Measurements from ENCODE around the gene ATP6V0C. TPM values are rescaled to one million over a fixed set of nuclear protein-coding genes. Genes with fewer than 3 reads are reported as not detected.

The ATP6V0C gene
- total and polyA plus RNA-seq, 4 donors: 67.9 to 119 (median 112) TPM

DNA sequence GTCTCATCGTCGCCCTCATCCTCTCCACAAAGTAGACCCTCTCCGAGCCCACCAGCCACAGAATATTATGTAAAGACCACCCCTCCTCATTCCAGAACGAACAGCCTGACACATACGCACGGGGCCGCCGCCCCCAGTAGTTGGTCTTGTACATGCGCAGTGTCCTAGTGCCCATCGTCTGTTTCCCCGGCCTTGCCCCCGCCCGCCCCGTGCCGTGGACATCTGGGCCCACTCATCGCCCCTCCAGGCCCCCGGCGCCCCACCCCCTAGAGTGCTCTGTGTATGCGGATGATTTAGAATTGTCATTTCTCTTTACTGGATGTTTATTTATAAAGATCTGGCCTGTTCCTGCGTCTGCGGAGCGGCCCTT, 5.9 kb downstream of the ATP6V0C start:
- Histone ChIP-seq H3K9me3 (ENCODE audit: control insufficient read depth, low read length) (no peaks in the 10 kb centered on the region), H3K4me3 (ENCODE audit: low read length in 2 of 2) (no peak overlapping the region), H3K27ac (ENCODE audit: low read depth in 1 of 2, low read length in 2 of 2) (peak overlapping the region; percentile 30 to 55), H3K27me3 (ENCODE audit: control insufficient read depth in 1 of 2, insufficient read depth in 2 of 2, low read length in 1 of 2) (no peaks in the 10 kb centered on the region), H3K36me3 (ENCODE audit: control insufficient read depth in 1 of 2, insufficient read depth in 2 of 2, low read length in 1 of 2) (no peaks in the 10 kb centered on the region), H3K4me1 (ENCODE audit: control insufficient read depth in 1 of 2, insufficient read depth in 2 of 2, low read length in 2 of 2) (no peaks in the 10 kb centered on the region)
- DNase-seq: peak in 1 of 2 donors; percentile 59
- intact Hi-C loops (cut with DNase I): no loop called here
- ATAC-seq (ENCODE audit: low FRiP score): peak; percentile 3
- WGBS, 2 donors: 46 to 49% methylated on average over 22 of the region's 22 CpGs

DNA sequence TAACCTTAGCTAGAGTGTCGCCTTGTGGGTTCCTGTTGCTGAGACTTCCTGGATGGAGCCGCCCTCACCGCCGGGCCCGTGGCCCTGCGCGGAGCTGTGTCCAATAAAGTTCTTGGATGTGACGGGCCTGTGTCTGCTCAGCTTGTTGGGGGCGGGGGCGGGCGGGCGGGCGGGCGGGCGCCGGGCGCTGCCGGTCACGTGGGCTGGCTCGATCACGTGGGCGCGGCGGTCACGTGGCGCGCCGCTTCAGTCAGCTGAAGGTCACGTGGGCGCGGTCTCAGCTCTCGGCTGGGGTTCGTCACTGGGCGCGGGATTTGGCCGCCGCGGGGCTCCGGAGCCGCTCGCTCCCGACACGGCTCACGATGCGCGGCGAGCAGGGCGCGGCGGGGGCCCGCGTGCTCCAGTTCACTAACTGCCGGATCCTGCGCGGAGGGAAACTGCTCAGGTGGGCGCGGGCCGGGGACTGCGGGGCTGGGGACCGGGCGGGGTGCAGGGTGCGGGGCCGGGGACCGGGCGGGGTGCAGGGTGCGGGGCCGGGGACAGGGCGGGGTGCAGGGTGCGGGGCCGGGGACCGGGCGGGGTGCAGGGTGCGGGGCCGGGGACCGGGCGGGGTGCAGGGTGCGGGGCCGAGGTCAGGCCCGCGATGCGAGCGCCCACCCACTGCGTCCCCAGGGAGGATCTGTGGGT, 6.5 kb downstream of the ATP6V0C start, which contains the start of gene AMDHD2:
Gene AMDHD2, plus strand, starts transcription at position 275 of the 687 bp plus-strand sequence. Its CDS starts 88 bp downstream, at position 363.
- Histone ChIP-seq H3K27ac (ENCODE audit: low read depth in 1 of 2, low read length in 2 of 2) (peak within 1 kb of the TSS; percentile 30 to 55), H3K27me3 (ENCODE audit: control insufficient read depth in 1 of 2, insufficient read depth in 2 of 2, low read length in 1 of 2) (no peaks in the 10 kb centered on the region), H3K36me3 (ENCODE audit: control insufficient read depth in 1 of 2, insufficient read depth in 2 of 2, low read length in 1 of 2) (no peaks in the 10 kb centered on the region), H3K4me1 (ENCODE audit: control insufficient read depth in 1 of 2, insufficient read depth in 2 of 2, low read length in 2 of 2) (no peaks in the 10 kb centered on the region), H3K4me3 (ENCODE audit: low read length in 2 of 2) (peak within 1 kb of the TSS; percentile 46 to 53), H3K9me3 (ENCODE audit: control insufficient read depth, low read length) (no peaks in the 10 kb centered on the region)
- ATAC-seq (ENCODE audit: low FRiP score) (peak; percentile 87), DNase-seq (peak; percentile 95 to 97)
- 1% methylated on average over 73 to 83 of the region's 83 CpGs for WGBS, 2 donors
- intact Hi-C loops (cut with DNase I): no loop called here

DNA sequence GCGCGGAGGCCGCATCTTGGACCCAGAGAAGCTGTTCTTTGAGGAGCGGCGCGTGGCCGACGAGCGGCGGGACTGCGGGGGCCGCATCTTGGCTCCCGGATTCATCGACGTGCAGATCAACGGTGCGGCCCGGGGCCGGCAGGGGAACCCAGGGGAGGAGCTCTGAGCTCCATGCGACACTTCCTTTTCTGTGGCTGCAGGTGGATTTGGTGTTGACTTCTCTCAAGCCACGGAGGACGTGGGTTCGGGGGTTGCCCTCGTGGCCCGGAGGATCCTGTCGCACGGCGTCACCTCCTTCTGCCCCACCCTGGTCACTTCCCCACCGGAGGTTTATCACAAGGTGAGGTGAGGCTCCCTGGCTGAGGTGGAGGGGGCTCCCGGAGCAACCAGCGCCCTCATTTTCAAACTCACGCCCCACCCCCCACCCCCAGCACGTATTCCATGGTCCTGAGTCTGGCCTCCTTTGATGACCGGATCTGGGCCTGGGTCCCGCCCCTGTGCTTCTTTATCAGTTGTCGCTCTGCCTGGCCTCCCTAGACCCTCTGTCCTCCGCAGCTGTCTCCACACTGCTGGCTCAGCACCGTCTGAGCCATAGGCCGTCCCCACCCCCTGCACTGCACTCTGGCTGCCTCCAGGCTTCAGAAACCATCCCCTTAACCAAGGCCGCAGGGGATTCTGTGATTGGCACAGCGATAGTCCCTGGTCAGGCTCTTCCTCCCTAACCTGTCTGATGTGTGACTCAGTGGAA, 7.2 kb downstream of the ATP6V0C start:
- intact Hi-C loops (cut with DNase I): no loop called here
- Histone ChIP-seq H3K9me3 (ENCODE audit: control insufficient read depth, low read length) (no peaks in the 10 kb centered on the region), H3K27ac (ENCODE audit: low read depth in 1 of 2, low read length in 2 of 2) (no peak overlapping the region), H3K4me3 (ENCODE audit: low read length in 2 of 2) (peak overlapping the region; percentile 46 to 53), H3K27me3 (ENCODE audit: control insufficient read depth in 1 of 2, insufficient read depth in 2 of 2, low read length in 1 of 2) (no peaks in the 10 kb centered on the region), H3K36me3 (ENCODE audit: control insufficient read depth in 1 of 2, insufficient read depth in 2 of 2, low read length in 1 of 2) (no peaks in the 10 kb centered on the region), H3K4me1 (ENCODE audit: control insufficient read depth in 1 of 2, insufficient read depth in 2 of 2, low read length in 2 of 2) (no peaks in the 10 kb centered on the region)
- WGBS, 2 donors: 26 to 28% methylated on average over 35 to 41 of the region's 41 CpGs
- DNase-seq: peak in 1 of 2 donors; percentile 75
- ATAC-seq (ENCODE audit: low FRiP score): no peak

DNA sequence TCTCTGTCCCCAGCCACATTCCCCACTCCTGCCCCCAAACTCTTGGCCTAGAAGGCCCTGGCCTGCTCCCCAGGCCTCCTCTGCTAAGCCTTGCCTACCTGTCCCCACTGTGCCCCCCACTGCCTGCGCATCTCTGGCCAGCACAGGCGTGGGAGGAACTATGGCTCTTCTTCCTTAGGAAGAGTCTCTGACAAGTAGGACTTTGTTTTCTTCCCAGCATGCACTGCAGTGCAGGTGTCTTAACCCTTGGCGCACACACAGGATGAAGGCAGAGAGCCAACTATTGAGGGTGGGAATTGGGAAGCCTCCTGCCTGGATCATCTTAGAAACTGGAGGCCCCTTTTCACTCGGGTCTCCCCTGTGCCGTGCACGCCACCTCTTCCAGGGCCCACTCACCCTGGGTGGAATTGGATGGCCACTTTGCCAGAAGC, 10.1 kb downstream of the ATP6V0C start:
- Histone ChIP-seq H3K27ac (ENCODE audit: low read depth in 1 of 2, low read length in 2 of 2) (no peak overlapping the region), H3K36me3 (ENCODE audit: control insufficient read depth in 1 of 2, insufficient read depth in 2 of 2, low read length in 1 of 2) (no peaks in the 10 kb centered on the region), H3K4me3 (ENCODE audit: low read length in 2 of 2) (no peak overlapping the region), H3K27me3 (ENCODE audit: control insufficient read depth in 1 of 2, insufficient read depth in 2 of 2, low read length in 1 of 2) (no peaks in the 10 kb centered on the region), H3K4me1 (ENCODE audit: control insufficient read depth in 1 of 2, insufficient read depth in 2 of 2, low read length in 2 of 2) (no peaks in the 10 kb centered on the region), H3K9me3 (ENCODE audit: control insufficient read depth, low read length) (no peaks in the 10 kb centered on the region)
- 89 to 97% methylated on average over 6 of the region's 6 CpGs for WGBS, 2 donors
- DNase-seq: no peak
- intact Hi-C loops (cut with DNase I): no loop called here
- ATAC-seq (ENCODE audit: low FRiP score): no peak

- DNase-seq (no peak), ATAC-seq (ENCODE audit: low FRiP score) (no peak)
- intact Hi-C loops (cut with DNase I): no loop called here
- no peaks in the 10 kb centered on the region for H3K9me3 ChIP-seq (ENCODE audit: control insufficient read depth, low read length)
- no peak overlapping the region for H3K27ac ChIP-seq (ENCODE audit: low read depth in 1 of 2, low read length in 2 of 2)
- no peak overlapping the region for H3K4me3 ChIP-seq (ENCODE audit: low read length in 2 of 2)
- H3K36me3 ChIP-seq (ENCODE audit: control insufficient read depth in 1 of 2, insufficient read depth in 2 of 2, low read length in 1 of 2): no peaks in the 10 kb centered on the region
- no peaks in the 10 kb centered on the region for H3K4me1 ChIP-seq (ENCODE audit: control insufficient read depth in 1 of 2, insufficient read depth in 2 of 2, low read length in 2 of 2)
- WGBS, 2 donors: 92% methylated on average over 9 of the region's 9 CpGs
- no peaks in the 10 kb centered on the region for H3K27me3 ChIP-seq (ENCODE audit: control insufficient read depth in 1 of 2, insufficient read depth in 2 of 2, low read length in 1 of 2)
These were observed 10.7 kb downstream of the ATP6V0C start for GRCh38 chr16:2524339-2524938.

DNA sequence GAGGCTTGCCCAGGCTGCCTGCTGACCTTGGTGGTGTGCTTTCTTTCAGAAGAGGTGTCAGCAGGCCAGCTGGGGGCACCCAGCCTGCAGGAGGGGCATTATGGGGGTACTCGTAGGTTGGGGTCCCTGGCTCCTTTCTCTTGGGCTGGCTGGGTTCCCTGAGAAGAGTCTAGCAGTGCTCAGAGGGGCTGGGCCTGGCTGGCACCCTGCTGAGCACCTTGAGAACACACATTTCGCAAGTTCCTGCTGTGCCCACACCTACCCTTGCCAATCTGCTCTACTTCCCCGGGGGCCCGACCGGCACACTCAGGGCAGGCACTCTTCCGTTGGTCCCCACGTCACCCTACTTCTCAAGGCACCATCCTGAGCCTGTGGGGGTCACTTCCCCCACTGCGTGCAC, 12.4 kb downstream of the ATP6V0C start:
- Histone ChIP-seq H3K4me3 (ENCODE audit: low read length in 2 of 2) (no peak overlapping the region), H3K27me3 (ENCODE audit: control insufficient read depth in 1 of 2, insufficient read depth in 2 of 2, low read length in 1 of 2) (no peaks in the 10 kb centered on the region), H3K36me3 (ENCODE audit: control insufficient read depth in 1 of 2, insufficient read depth in 2 of 2, low read length in 1 of 2) (no peaks in the 10 kb centered on the region), H3K27ac (ENCODE audit: low read depth in 1 of 2, low read length in 2 of 2) (no peak overlapping the region), H3K9me3 (ENCODE audit: control insufficient read depth, low read length) (no peaks in the 10 kb centered on the region), H3K4me1 (ENCODE audit: control insufficient read depth in 1 of 2, insufficient read depth in 2 of 2, low read length in 2 of 2) (no peaks in the 10 kb centered on the region)
- DNase-seq: no peak
- 84 to 89% methylated on average over 8 of the region's 8 CpGs for WGBS, 2 donors
- no peak for ATAC-seq (ENCODE audit: low FRiP score)
- intact Hi-C loops (cut with DNase I): no loop called here

DNA sequence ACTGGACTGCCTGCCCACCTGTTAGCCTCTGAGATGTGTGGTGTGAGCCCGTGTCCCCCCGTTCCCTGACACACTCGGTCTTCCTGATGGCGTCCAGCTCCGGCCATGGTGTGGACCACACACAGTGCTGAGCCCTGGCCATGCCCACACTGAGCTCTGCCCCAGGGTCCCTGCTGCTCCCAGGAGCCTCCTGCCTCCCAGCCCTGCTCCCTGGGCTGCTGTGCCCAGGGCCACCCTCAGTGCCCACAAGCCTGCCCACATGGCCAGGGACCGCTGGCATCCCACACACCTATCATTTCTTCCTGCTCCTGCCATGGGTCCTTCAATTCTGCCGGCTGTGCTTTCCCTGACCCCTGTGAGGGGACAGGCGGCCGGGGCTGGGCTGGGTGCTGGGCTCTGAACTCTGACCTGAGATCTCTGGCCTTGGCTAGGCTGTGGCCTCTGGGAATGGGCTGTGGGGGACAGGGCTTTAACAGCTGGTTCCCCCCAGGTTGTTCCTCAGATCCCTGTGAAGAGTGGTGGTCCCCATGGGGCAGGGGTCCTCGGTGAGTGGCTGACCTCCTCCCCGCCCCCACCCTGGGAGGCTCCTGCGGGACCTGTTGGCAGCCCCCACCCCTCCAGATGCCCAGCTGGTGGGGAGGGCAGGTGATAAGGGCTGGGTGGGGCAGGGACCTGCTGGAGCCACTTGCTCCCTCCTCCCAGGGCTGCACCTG, 13.5 kb downstream of the ATP6V0C start:
- WGBS, 2 donors: 87 to 88% methylated on average over 12 of the region's 12 CpGs
- H3K4me1 ChIP-seq (ENCODE audit: control insufficient read depth in 1 of 2, insufficient read depth in 2 of 2, low read length in 2 of 2): no peaks in the 10 kb centered on the region
- no peak overlapping the region for H3K27ac ChIP-seq (ENCODE audit: low read depth in 1 of 2, low read length in 2 of 2)
- no peak overlapping the region for H3K4me3 ChIP-seq (ENCODE audit: low read length in 2 of 2)
- H3K27me3 ChIP-seq (ENCODE audit: control insufficient read depth in 1 of 2, insufficient read depth in 2 of 2, low read length in 1 of 2): no peaks in the 10 kb centered on the region
- H3K36me3 ChIP-seq (ENCODE audit: control insufficient read depth in 1 of 2, insufficient read depth in 2 of 2, low read length in 1 of 2): no peaks in the 10 kb centered on the region
- DNase-seq: no peak
- no peaks in the 10 kb centered on the region for H3K9me3 ChIP-seq (ENCODE audit: control insufficient read depth, low read length)
- intact Hi-C loops (cut with DNase I): no loop called here
- no peak for ATAC-seq (ENCODE audit: low FRiP score)

DNA sequence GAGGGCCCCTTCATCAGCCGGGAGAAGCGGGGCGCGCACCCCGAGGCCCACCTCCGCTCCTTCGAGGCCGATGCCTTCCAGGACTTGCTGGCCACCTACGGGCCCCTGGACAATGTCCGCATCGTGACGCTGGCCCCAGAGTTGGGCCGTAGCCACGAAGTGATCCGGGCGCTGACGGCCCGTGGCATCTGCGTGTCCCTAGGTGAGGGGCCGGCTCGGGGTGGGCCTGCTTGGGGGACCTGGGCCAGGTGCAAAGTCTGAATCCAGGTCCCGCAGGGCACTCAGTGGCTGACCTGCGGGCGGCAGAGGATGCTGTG, 14.0 kb downstream of the ATP6V0C start:
- intact Hi-C loops (cut with DNase I): no loop called here
- Histone ChIP-seq H3K4me3 (ENCODE audit: low read length in 2 of 2) (no peak overlapping the region), H3K9me3 (ENCODE audit: control insufficient read depth, low read length) (no peaks in the 10 kb centered on the region), H3K27me3 (ENCODE audit: control insufficient read depth in 1 of 2, insufficient read depth in 2 of 2, low read length in 1 of 2) (no peaks in the 10 kb centered on the region), H3K4me1 (ENCODE audit: control insufficient read depth in 1 of 2, insufficient read depth in 2 of 2, low read length in 2 of 2) (no peaks in the 10 kb centered on the region), H3K27ac (ENCODE audit: low read depth in 1 of 2, low read length in 2 of 2) (no peak overlapping the region), H3K36me3 (ENCODE audit: control insufficient read depth in 1 of 2, insufficient read depth in 2 of 2, low read length in 1 of 2) (no peaks in the 10 kb centered on the region)
- ATAC-seq (ENCODE audit: low FRiP score): no peak
- 92 to 94% methylated on average over 24 of the region's 24 CpGs for WGBS, 2 donors
- DNase-seq: no peak
